HG02885 (cell line): ENCODE measurements around the gene ZBTB40.

Experiments
- ATAC-seq: cut with Tn5 transposase; IDR thresholded peaks from one replicate; pipeline ENCODE4 v1.9.1; 2021; ENCODE audit warnings: mild to moderate bottlenecking; ENCODE audit not compliant: unreplicated experiment, poor library complexity

The ZBTB40 gene

DNA sequence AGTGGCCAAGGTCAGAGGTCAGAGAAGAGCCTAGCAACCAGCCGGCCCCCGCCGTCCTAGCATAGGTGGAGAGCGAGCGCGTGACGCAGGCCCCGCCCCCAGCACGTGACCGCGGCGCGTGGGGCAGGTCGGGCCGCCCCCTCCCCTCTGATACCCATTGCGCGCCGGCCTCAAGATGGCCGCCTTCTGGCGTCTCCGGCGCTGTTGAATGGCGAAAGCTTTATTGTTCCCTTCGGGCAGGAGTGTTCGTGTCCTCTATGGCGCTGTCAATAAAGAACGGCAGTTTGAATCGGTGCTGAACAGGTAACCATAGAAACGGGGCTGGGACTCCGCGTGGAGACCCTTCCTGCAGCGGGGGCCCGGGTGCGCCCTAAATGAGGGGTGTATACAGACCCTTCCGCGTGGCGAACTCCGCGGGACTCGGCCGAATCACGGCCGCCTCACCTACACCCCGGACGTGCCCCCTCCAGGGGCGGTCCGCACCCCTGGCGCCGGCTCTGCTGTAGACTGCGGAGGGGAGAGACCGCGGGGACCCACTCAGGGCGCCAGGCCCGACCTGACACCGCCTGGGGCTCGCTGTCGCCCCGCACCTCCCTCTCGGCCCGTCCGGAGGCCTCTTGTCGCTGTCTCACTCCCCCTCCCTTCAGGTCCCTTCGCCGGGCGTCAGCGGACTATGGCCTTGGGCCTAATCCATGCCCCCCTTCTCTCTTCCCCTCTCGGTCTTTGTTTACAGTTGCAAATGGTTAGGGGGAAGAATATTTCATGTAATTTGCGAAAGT is at the start of gene ZBTB40:
Gene ZBTB40, plus strand, starts transcription at position 150 of the 779 bp plus-strand sequence. CDS start 38,098 bp downstream, outside the sequence.
- peak; percentile 90 for ATAC-seq

GRCh38 chr1:22402356-22403053 is 49.1 kb upstream of the ZBTB40 start:
- ATAC-seq = no peak

GRCh38 chr1:22404486-22404885 is 47.2 kb upstream of the ZBTB40 start:
- ATAC-seq = no peak

GRCh38 chr1:22406722-22407495 is 44.7 kb upstream of the ZBTB40 start:
- ATAC-seq = no peak

DNA sequence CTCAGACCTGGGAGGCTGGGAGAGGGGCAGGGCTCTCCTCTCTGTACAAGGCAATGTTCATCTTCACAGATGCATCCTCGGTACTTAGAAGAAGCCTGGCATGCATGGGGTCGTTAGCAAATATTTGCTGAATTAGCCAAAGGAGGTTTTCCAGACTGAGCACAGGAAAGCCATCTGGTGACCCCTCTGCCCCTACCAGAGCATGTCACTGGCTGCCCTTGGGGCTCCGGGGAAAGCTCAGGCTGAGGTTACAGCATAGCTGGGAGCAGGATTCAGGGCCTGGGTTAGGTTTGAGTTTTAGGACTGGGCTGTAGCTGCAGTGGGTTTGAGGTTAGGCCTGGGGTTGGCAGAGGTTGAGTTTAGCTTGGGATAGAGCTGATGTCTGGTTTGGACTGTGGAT is 43.4 kb upstream of the ZBTB40 start:
- ATAC-seq = no peak

DNA sequence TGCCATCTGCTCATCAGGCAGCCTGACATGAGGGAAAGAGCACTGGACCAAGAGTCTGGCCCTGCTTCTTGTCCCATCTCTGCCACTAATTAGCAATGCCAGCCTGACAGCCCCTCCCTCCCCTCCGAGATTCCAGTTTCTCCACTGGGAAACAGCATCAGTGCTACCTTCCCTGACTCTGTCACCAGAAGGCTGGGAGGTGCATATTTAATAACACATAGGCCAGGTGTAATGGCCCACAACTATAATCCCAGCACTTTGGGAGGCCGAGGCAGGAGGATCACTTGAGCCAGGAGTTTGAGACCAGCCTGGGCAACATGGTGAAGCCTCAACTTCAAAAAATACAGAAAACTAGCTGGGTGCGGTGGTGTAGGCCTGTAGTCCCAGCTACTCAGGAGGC is 41.2 kb upstream of the ZBTB40 start:
- ATAC-seq = no peak

DNA sequence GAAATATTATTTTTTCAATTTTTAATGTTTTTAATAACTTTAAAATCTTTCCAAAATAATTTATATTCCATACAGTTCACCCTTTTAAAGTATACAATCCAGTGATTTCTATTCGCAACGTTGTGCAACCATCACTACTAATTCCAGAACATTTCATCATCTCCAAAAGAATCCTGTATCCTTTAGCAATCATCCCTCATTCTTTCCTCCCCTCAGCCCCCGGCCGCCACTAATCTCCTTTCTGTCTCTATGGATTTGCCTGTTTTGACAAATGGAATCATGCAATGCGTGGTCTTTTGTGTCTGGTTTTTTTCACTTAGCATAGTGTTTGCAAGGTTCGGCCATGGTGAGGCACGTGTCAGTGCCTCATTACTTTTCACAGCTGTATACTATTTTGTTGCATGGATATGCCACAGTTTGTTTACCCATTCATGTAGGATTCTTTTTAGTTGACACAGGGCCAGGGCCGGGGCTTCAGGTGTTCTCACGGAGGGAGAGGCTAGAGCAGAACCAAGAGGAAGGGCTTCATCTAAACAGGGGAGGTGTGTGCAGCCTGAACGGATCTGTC is 40.6 kb upstream of the ZBTB40 start:
- ATAC-seq = no peak

DNA sequence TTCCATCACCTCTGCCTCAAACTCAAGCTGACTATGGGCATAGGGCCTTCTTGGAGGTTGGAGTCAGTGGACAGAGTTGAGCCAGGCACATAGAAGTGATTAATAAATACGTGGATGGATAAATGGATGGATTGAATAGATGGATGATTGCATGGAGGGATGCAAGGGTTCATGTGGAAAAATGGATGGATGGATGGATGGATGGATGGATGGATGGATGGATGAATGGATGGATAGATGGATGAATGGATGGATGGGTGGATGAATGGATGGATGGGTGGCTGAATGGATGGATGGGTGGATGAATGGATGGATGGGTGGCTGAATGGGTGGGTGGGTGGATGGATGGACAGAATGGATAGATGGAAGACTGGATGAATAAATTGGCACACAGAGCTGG is 40.1 kb upstream of the ZBTB40 start:
- no peak for ATAC-seq

DNA sequence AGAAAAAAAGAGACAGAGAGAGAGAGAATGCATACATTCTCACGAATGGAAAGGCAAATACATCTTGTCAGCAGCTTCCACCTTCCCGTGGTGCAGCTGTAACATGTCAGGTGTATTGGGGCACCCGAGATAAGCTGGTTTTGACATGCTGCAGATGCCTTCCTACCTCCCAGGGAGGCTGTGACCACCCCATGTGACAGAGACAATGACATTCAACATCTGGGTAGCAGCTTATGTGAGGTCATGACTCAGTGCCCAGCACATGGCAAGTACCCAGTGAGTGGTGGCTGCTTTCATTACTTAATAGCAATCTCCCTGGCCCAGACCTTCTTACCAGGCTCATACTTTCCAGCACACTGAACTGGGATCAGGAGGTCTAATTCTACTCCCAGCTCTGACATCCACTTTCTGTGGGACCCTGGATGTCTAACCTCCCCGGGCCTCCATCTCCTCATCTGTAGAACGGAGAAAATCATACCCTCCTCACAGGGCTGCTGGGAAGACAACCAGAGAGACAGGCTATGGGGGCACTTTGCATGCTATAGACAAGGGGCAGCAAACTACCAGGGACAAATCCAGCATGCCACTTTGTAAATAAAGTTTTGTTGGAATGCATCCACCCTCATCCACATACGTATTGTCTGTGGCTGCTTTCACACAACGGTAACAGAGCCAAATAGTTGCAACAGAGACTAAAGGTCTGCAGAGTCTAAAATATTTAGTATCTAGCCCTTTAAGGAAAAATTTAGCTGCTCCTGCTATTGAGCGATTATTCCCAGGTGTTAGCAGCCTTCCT is 38.5 kb upstream of the ZBTB40 start:
- no peak for ATAC-seq

DNA sequence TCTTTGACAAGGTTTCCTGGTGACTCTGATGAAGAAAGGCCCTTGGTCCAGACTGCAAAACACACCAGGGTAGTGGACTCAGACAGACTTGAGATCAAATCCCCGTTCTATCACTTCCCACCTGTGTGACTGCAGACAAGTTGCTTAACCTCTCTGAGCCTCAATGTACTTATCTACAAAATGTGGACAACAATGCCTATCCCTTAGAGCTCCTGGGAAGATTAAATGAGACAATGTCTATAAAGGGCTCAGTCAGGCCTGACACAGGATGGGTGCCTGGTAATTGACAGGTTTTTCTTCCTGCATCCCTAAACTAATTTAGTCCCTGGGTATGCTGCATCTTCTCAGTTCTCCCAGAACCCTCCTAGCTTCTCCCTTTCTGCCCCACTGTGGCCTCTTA is 37.9 kb upstream of the ZBTB40 start:
- no peak for ATAC-seq

- ATAC-seq = no peak
Observed at GRCh38 chr1:22414244-22414751, 37.4 kb upstream of the ZBTB40 start.

- no peak for ATAC-seq
Observed at GRCh38 chr1:22415489-22415888, 36.2 kb upstream of the ZBTB40 start.

DNA sequence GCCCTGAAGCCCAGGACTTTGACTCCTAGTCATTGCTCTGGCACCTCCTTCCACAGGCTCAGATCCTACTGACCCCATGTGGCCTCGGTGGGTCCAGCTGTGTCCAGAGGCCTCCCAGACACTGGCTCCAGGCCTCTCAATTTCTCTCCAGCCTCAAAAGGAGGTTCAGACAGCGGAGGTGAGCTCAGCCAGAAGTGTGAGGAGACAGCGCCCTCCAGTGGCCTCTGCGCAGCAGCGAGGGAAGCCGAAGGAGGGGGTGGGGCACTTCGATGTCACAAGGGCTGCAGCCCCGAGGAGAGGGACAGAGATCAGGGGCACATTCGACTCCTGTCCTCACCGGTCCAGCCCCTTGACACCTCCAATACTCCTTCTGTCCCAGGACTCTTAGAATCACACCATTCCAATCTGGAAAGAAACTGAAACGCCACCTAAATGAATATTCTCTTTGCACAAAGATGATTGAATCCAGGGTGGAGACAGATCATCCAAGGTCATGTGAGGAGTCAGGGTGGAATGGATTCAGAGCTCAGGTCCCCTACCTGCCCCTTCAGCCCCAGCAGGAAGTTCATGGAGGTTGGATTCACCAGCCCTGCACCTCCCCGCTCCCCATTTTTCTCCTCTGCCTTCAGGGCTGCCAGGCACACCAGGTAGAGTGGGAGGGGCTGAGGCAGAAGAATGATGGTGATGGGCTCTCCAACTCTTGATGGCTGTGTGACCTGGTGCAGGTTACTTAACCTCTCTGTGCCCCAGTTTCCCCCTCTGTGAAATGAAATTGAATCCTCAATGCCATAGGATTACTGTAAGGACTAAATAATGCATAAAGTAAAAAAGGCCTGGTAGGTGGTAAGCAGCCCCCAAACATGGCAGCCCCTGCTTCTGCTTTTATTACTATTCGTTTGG is 34.8 kb upstream of the ZBTB40 start:
- peak; percentile 55 for ATAC-seq

DNA sequence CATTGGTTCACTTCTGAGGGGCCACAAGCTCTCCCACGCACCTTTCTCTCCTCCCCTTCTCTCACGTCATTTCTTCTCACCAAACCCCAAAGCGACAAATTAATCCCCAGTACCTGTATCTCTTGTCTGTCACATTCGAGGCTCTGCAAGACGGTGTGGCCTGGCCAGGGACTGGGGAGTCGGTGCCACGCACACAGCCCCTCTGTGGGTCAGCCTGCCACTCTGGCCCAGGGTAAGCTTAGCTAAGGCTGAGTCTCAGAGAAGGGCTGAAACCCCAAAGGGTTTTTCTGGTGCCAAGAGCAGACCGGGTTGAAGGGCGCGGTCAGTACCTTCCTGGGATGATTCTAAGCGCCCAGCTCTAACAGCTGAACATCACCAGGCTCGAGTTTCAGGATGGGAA is 34.2 kb upstream of the ZBTB40 start:
- ATAC-seq = no peak

GRCh38 chr1:22418312-22418711 is 33.3 kb upstream of the ZBTB40 start:
- ATAC-seq = no peak

- no peak for ATAC-seq
Observed at GRCh38 chr1:22418933-22419382, 32.7 kb upstream of the ZBTB40 start.

- no peak for ATAC-seq
Observed at GRCh38 chr1:22420455-22421053, 31.1 kb upstream of the ZBTB40 start.

DNA sequence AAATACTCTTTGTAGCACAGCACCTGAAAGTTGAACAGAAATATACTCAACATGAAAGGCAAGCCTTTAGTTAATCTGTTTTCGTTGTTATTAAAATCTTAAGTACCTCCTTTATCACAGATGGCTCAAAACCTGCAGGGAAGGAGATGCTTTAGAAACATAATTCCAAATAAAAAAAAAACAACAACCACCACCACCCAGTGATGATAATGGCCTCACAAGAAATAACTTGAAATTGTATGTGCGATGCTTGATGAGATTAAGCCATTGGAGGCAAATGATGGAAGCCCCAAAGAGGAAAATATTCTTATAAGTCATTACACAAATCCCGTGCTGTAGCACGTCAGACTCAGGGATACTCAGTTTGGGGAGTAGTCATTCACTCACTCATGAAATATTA is 24.9 kb upstream of the ZBTB40 start:
- no peak for ATAC-seq
